GM13976 (cell line): ENCODE results near the gene KLF14.

ENCODE experiments used
- DNase-seq: peaks from one replicate; pipeline ENCODE4 v3.0.0; 2012; ENCODE audit warnings: low spot score
- in situ Hi-C: fragments of 300-500 bp; cut with MboI; formaldehyde crosslinking; loops from one replicate; pipeline ENCODE4 v1.12.0; 2022; ENCODE audit warnings: low sequenced_read_pairs, mixed read lengths, inconsistent platforms; ENCODE audit not compliant: unreplicated experiment
- TF ChIP-seq, protein P1 (sequence below): IDR thresholded peaks from 2 replicates; pipeline ENCODE4 v1.5.1; 2012; ENCODE audit warnings: borderline replicate concordance, mild to moderate bottlenecking; ENCODE audit not compliant: insufficient read depth; ENCODE audit errors: extremely low read depth, missing control alignments, control extremely low read depth

The KLF14 gene

GRCh38 chr7:130719541-130719940 is 14.5 kb downstream of the KLF14 start:
- TF ChIP-seq, protein P1, sequence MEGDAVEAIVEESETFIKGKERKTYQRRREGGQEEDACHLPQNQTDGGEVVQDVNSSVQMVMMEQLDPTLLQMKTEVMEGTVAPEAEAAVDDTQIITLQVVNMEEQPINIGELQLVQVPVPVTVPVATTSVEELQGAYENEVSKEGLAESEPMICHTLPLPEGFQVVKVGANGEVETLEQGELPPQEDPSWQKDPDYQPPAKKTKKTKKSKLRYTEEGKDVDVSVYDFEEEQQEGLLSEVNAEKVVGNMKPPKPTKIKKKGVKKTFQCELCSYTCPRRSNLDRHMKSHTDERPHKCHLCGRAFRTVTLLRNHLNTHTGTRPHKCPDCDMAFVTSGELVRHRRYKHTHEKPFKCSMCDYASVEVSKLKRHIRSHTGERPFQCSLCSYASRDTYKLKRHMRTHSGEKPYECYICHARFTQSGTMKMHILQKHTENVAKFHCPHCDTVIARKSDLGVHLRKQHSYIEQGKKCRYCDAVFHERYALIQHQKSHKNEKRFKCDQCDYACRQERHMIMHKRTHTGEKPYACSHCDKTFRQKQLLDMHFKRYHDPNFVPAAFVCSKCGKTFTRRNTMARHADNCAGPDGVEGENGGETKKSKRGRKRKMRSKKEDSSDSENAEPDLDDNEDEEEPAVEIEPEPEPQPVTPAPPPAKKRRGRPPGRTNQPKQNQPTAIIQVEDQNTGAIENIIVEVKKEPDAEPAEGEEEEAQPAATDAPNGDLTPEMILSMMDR = no peak

GRCh38 chr7:130712416-130712815 is 21.6 kb downstream of the KLF14 start:
- in situ Hi-C loops = no loop called here
- DNase-seq = no peak
- TF ChIP-seq, protein P1 = no peak

More at GRCh38 chr7:130719541-130719940, 14.5 kb downstream of the KLF14 start:
- DNase-seq = no peak
- in situ Hi-C loops = no loop called here

DNA sequence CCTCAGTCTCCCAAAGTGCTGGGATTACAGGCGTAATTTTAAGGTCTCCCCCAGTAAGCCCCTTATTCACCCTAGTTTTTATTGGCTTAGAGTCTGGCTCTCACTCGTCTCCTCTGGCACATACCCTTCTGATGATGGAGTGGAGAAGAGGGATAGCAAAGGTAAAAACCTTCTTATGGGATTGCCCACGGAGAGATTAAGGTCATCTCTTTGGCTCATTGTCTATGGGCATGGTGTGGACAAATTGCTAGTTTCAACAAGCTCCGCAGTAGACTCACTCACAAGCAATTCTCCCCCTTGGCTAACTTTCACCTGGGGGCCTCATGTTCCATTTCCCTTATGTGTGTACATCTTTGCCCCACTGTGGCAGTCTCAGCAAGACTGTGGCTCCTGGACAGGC is 25.2 kb downstream of the KLF14 start:
- no peak for DNase-seq
- in situ Hi-C loops = no loop called here
- TF ChIP-seq, protein P1 = no peak

DNA sequence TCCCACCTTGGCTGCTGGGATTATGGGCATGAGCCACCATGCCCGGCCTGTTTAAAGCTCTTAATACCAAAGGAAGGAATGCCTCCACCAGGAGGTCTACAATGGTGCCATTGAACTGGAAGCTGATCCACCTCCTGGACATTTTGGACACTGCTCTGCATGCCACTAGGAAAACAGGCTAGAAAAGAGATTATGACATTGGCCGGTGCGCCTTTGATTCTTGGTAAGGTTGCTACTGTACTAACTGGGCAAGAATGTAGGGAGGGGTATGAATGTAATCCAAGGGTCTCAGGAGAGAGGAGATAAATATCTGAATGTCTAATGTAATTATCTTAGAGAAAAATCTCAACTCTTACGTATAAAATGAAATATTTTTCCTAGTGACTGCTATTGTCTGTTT is 26.0 kb downstream of the KLF14 start:
- DNase-seq = no peak
- in situ Hi-C loops = no loop called here
- TF ChIP-seq, protein P1 = no peak

GRCh38 chr7:130703851-130704250 is 30.2 kb downstream of the KLF14 start:
- in situ Hi-C loops = no loop called here
- DNase-seq = no peak
- TF ChIP-seq, protein P1 = no peak

DNA sequence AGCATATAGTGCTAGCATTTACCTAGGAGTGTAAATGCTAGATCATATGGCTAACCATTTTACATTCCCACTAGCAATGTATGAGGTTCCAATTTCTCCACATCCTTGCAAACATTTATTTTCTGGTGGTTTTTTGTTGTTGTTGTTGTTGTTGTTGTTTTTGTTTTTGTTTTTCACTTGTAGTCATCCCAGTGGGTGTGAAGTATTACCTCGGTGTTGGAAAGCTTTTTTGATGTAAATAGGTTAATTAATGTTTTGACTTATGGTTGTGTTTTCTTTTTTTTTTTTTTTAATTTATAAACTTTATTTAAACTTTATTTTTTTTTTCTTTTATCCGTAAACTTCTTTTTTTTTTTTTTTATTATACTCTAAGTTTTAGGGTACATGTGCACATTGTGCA is 32.4 kb downstream of the KLF14 start:
- in situ Hi-C loops = no loop called here
- no peak for DNase-seq
- TF ChIP-seq, protein P1 = no peak

DNA sequence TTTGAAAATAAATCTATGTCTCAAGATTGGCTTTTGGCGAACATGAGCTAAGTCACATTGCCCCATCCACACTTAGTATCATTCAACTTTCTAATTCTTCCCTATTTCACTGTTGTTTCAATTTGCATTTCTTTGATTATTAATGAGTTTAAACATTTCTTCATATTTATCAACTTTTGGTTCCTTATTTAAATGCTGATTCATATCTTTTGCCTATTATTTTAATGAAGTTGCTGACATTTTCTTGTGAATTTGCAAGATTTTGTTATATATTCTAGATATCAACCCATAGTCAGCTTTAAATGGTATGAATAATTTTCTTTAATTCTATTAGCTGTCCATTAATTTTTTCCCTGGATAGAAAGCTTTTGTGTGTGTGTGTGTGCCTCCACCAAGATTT is 33.2 kb downstream of the KLF14 start:
- no peak for DNase-seq
- TF ChIP-seq, protein P1 = no peak
- in situ Hi-C loops = no loop called here
